Spleen (tissue), 7 donors: Measurements from ENCODE around the gene CACNA1H.

Experiments
- CTCF ChIP-seq, 11 experiments: fragments of 200-600 bp in 7 of 11; fragments of 450-650 bp in 4 of 11; sonication (generic) in 4 of 11; IDR thresholded peaks in 8 of 11; conservative IDR thresholded peaks in 3 of 11; 1 replicate in 7 of 11; 2 replicates in 4 of 11; pipeline versions ENCODE4 v1.4.0 to v1.8.0; 2016 to 2021; ENCODE audit warnings: antibody characterized with exemption in 11 of 11, inconsistent platforms in 4 of 11, mild to moderate bottlenecking in 1 of 11
- POLR2AphosphoS5 ChIP-seq, 3 donors: sonication (generic); formaldehyde crosslinking; IDR thresholded peaks; one replicate each; pipeline ENCODE4 v1.5.1; 2017; ENCODE audit warnings: antibody characterized with exemption in 3 of 3
- donor health status: DM: no; HTN: no; CAD: no; lungs with moderate emphysema.
- donor health status: DM: no; HTN: no; CAD: no.
- donor health status: DM: no; HTN: no; CAD: no.

- TF ChIP-seq CTCF (IDR thresholded peaks at IDR 0.05 in 8 of 11, conservative IDR thresholded peaks at IDR 0.05 in 3 of 11) (no peak), POLR2AphosphoS5 (IDR thresholded peaks at IDR 0.05) (no peak)
Measured at GRCh38 chr16:1174477-1175357, 21.8 kb downstream of the CACNA1H start.
